GM18511 (cell line): ENCODE results near the gene HS3ST4.

ENCODE experiments used
- ATAC-seq: cut with Tn5 transposase; IDR thresholded peaks from one replicate; pipeline ENCODE4 v1.9.1; 2021; ENCODE audit warnings: mild to moderate bottlenecking, moderate library complexity; ENCODE audit not compliant: unreplicated experiment

The HS3ST4 gene

GRCh38 chr16:25877103-25877502 lies 185.3 kb downstream of the HS3ST4 start:
- no peak for ATAC-seq

- no peak for ATAC-seq
Observed at GRCh38 chr16:25886598-25886997, 194.8 kb downstream of the HS3ST4 start.

DNA sequence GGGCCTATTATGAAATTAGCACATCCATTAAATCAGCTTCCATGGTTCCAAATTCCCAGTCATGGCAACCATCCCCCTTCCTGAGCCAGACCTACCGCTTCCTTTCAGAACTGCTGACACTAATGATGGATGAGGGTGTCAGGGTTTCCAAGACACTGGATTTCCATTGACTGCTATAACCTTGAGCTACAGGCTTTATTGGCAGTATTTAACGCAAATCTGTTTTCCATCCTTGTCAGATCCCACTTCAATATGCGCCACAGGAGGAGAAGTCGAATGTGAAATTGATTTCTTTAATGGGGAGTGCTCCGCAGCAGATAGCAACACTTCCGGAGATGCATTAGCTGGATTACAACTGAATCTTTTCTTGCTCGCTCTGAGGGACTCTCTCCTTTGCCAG lies 197.1 kb downstream of the HS3ST4 start:
- ATAC-seq = no peak

GRCh38 chr16:25893332-25893731 lies 201.6 kb downstream of the HS3ST4 start:
- ATAC-seq = no peak

- ATAC-seq = no peak
Observed at GRCh38 chr16:25894093-25894492, 202.3 kb downstream of the HS3ST4 start.

- ATAC-seq = no peak
Observed at GRCh38 chr16:25895380-25895779, 203.6 kb downstream of the HS3ST4 start.

DNA sequence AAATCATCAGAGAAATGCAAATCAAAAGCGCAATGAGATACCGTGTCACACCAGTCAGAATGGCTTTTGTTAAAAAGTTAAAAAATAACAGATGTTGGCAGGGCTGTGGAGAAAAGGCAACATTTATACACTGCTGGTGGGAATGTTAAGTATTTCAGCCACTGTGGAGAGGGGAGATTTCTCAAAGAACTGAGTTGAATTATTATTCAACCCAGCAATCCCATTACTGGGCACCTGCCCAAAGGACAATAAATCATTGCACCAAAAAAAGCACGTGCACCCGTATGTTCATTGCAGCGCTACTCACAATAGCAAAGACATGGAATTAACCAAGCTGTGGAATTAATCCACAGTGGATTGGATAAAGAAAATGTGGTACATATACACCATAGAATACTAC lies 204.7 kb downstream of the HS3ST4 start:
- ATAC-seq = no peak

DNA sequence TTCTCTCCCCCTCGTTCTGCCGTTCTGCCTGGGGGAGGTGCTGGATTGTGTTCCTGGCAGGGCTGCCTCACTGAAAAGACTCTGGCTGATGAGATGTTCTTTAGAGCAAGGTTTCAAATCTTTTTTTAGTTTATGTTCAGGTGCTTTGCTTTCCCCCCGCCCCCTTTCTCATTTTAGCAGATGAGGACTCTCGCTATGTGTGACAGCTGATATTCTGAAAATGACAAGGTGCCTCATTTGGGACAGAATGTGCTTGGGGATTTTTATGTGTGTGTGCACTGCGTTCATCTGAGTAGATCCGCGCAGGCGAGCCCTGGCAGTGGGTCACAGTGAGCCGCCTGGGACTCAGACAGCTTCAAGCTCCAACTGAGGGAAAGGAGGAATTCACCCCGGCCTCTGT lies 205.9 kb downstream of the HS3ST4 start:
- no peak for ATAC-seq

- ATAC-seq = no peak
Observed at GRCh38 chr16:25905810-25906209, 214.1 kb downstream of the HS3ST4 start.

GRCh38 chr16:25910971-25911370 lies 219.2 kb downstream of the HS3ST4 start:
- no peak for ATAC-seq

- no peak for ATAC-seq
Observed at GRCh38 chr16:25912321-25912720, 220.6 kb downstream of the HS3ST4 start.

DNA sequence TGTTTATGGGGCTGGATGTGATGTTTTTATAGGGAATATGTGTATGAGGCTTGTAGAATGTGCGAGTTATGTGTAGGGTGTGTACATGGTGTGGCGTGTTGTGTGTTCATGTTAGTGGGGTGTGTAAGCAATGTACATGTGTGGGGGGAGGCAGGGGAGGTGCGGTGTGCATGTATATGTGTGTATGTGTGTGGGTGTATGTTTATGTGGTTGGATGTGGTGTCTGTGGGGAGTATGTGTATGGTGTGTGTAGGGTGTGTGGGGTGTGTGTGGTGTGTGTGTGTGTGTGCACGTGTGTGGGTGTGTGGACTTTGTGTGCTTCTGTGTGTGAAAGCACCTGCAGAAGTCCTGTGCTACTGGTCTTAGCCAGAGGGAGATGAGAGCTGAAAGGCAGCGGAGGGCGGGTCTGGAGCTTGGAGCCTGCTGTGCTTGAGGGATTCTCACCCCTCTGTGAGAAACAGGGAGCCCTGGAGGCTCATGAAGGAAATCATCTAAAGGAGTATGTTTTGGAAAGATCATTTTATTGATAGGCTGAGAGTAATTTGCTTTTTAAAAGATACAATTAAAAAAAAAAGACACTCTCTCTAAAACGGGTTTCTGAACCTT lies 222.7 kb downstream of the HS3ST4 start:
- no peak for ATAC-seq

GRCh38 chr16:25916037-25916436 lies 224.3 kb downstream of the HS3ST4 start:
- ATAC-seq = no peak

GRCh38 chr16:25922438-25922837 lies 230.7 kb downstream of the HS3ST4 start:
- no peak for ATAC-seq

DNA sequence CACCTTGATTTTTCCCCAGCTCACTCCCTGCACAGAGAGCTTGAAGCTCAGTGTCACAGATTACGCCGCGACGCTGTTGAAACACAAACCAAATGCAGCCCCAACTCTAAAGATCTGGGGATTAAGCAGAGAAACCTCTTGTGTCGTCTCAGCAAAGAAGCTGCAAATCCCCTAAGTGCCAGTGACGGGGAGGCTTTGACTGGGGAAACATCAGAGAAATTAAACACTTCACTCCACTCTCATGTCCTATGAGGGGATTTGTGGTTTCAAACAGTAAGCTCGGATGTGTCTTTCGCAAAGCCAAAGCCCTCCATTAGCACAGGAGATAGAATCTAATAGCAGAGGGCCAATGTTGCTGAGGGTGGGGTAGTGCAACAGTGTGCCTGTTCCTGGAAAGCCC lies 233.7 kb downstream of the HS3ST4 start:
- ATAC-seq = no peak

DNA sequence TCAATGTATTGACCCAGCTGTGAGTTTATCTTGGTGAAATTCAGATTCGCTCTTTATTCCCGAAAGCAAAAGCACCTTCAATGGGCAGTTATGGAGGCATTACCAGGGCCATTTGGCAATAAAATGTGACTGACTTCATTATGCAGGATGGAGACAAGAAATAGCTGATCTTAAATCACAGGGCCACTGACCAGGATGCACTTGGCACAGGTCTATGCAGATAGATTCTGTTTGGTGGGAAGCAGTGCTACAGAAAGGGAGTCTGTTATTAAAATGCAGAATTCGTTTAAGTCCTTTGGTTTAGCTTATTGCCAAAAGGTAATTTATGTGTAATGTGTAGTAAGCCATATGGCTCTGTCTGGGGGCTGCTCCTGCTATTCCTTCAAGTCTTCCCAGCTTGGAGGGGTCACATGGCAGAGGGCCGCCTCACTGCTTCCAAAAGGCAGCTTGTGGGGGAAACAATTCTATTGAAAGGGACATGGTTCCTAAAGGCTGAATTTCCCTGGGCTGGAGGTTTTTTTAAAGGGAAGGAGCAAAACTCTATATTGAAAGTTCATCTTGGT lies 239.8 kb downstream of the HS3ST4 start:
- ATAC-seq = no peak

- no peak for ATAC-seq
Observed at GRCh38 chr16:25941800-25942499, 250.2 kb downstream of the HS3ST4 start.

- ATAC-seq = no peak
Observed at GRCh38 chr16:25950586-25951281, 259.0 kb downstream of the HS3ST4 start.

- ATAC-seq = no peak
Observed at GRCh38 chr16:25951999-25952398, 260.2 kb downstream of the HS3ST4 start.

DNA sequence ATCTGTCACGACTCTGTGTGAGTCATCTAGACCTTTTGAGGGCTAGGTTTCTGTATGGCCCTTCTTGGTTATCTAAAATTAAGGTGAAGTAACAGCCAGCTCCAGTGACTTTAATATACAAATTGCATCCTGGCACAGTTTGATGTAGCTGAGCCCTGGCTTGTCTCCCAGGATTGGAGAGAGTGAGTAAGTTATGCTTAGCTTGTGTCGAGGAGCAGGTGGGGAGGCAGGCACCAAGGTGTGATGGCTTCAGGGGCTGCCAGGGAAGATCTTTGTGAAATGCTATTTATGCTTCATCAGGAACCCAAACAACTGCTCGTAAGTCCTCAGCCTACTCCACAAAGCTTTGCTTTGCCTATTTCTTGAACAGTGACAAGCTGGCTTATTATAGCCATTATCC lies 261.2 kb downstream of the HS3ST4 start:
- no peak for ATAC-seq

- no peak for ATAC-seq
Observed at GRCh38 chr16:25957707-25958106, 265.9 kb downstream of the HS3ST4 start.

GRCh38 chr16:25959221-25959620 lies 267.5 kb downstream of the HS3ST4 start:
- no peak for ATAC-seq
